Measurements from ENCODE around the gene SLC25A12. TPM values are rescaled to one million over a fixed set of nuclear protein-coding genes. Genes with fewer than 3 reads are reported as not detected.

The SLC25A12 gene
- total RNA-seq, 2 experiments from 2014 or later: 28.1 to 32.3 TPM

DNA sequence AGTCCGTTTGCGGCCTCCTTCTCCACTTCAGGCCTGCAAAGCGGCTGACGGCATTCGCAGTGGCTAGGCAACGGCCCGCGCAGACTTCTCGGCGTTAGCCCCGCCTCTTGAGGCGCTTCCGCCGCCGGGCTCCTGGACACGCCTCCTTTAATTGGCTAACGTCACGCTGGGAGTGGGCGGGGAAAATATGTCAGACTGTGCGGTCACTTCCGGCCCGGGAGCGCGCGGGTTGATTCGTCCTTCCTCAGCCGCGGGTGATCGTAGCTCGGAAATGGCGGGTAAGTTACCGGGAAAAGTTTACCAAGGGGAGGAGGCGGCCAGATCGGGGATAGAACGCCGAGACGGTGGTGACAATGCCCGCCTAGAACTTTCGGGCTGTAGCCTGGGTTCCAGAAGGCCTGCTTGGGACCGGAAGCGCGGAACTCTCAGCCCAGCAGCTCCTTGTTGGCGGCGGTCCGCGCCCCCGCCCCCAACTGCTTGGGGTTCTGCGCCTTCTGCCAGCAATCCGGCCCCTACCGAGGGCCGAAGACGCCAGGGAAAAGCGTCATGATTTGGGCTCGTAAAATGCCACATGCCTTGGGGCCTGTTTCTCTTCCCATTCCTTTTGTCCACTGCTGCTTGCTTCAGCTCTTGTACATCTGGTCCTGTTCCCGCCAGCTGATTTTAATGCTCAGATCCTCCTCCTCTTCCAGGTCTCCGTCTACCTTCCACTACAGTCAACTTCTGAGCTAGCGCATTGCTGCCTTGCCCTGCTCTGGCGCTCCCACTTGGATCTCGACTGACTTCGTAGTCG lies 28.4 kb upstream of the SLC25A12 start, which contains the start of gene HAT1:
Gene HAT1, plus strand, starts transcription at position 232 of the 793 bp plus-strand sequence. Its CDS starts 40 bp downstream, at position 272.
- TSS peak; percentile 79 for BruUV-seq (replicated peaks)
- peaks cover 44% of the 10 kb centered on the region for H3K79me2 ChIP-seq (ENCODE audit: insufficient read depth, low read depth, low read length)
- H4K20me1 ChIP-seq (ENCODE audit: insufficient read depth, low read length): no peaks in the 10 kb centered on the region
- peak within 1 kb of the TSS; percentile 69 for H3K27ac ChIP-seq (ENCODE audit: low read depth, low read length, poor library complexity, severe bottlenecking)
- TF ChIP-seq, protein P1, sequence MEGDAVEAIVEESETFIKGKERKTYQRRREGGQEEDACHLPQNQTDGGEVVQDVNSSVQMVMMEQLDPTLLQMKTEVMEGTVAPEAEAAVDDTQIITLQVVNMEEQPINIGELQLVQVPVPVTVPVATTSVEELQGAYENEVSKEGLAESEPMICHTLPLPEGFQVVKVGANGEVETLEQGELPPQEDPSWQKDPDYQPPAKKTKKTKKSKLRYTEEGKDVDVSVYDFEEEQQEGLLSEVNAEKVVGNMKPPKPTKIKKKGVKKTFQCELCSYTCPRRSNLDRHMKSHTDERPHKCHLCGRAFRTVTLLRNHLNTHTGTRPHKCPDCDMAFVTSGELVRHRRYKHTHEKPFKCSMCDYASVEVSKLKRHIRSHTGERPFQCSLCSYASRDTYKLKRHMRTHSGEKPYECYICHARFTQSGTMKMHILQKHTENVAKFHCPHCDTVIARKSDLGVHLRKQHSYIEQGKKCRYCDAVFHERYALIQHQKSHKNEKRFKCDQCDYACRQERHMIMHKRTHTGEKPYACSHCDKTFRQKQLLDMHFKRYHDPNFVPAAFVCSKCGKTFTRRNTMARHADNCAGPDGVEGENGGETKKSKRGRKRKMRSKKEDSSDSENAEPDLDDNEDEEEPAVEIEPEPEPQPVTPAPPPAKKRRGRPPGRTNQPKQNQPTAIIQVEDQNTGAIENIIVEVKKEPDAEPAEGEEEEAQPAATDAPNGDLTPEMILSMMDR (conservative IDR thresholded peaks at IDR 0.05; ENCODE audit: low read length): no peak
- TF ChIP-seq EZH2phosphoT487 (IDR thresholded peaks at IDR 0.05; ENCODE audit: borderline replicate concordance, low read depth, low read length): no peak
- POLR2A ChIA-PET: interaction anchor here (0.9 to 3.5 kb wide), 12 partner anchors 8 to 127 kb away, joined by 3 to 24 read pairs (median 4); partner anchors contain the start of gene SLC25A12
- peaks cover 23% of the 10 kb centered on the region for H3K4me1 ChIP-seq (ENCODE audit: insufficient read depth, low read length, poor library complexity, severe bottlenecking)
- H2AFZ ChIP-seq (ENCODE audit: low read length): peak within 1 kb of the TSS; percentile 92
- peaks cover 42% of the 10 kb centered on the region for H3K36me3 ChIP-seq (ENCODE audit: insufficient read depth, low read length)
- peak within 1 kb of the TSS; percentile 92 for H3K4me2 ChIP-seq (ENCODE audit: low read length)
- intact Hi-C loops (cut with micrococcal nuclease; ENCODE audit: unreplicated experiment): loop anchor here (2.0 kb wide), 1 partner anchor 28 kb away; the partner anchor contains the start of gene SLC25A12
- DNase-seq (ENCODE audit: low spot score): peak; percentile 98
- H3K9me3 ChIP-seq (ENCODE audit: low read length): no peaks in the 10 kb centered on the region
- peak within 1 kb of the TSS; percentile 91 for H3K4me3 ChIP-seq (ENCODE audit: low read depth, low read length, poor library complexity, severe bottlenecking)
- CTCF ChIA-PET (ENCODE audit: unreplicated experiment): interaction anchor here (0.6 to 0.7 kb wide), 4 partner anchors 17 to 267 kb away, joined by 3 to 4 read pairs (median 3); partner anchors contain the start of gene SLC25A12
- H3K9me2 ChIP-seq (ENCODE audit: insufficient read depth, low read length): no peaks in the 10 kb centered on the region

DNA sequence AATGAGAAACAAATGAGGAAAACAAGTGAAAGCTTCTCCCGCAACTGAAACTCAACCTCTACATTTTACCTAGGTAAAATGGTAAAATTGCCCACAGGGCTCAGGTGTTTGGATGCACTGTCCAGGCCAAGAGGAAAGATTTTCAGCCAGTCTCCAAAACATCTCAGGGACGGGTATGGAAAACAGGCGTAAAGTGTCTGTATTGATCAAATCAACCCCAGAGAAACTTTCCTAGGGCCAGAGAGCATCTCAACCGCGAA lies 27.9 kb upstream of the SLC25A12 start:
- TF ChIP-seq, protein P1 (conservative IDR thresholded peaks at IDR 0.05; ENCODE audit: low read length): no peak
- TF ChIP-seq EZH2phosphoT487 (IDR thresholded peaks at IDR 0.05; ENCODE audit: borderline replicate concordance, low read depth, low read length): no peak
- no TSS peak for BruUV-seq (replicated peaks)
- ChIA-PET POLR2A (interaction anchor here (0.9 to 3.5 kb wide), 9 partner anchors 12 to 128 kb away, joined by 3 to 24 read pairs (median 4); partner anchors contain the start of gene SLC25A12), CTCF (ENCODE audit: unreplicated experiment) (interaction anchor here (0.6 to 0.7 kb wide), 4 partner anchors 18 to 267 kb away, joined by 3 to 4 read pairs (median 3); partner anchors contain the start of gene SLC25A12)
- peak overlapping the region; percentile 88 for H3K4me2 ChIP-seq (ENCODE audit: low read length)
- intact Hi-C loops (cut with micrococcal nuclease; ENCODE audit: unreplicated experiment): loop anchor here (2.0 kb wide), 1 partner anchor 27 kb away; the partner anchor contains the start of gene SLC25A12
- peaks cover 37% of the 10 kb centered on the region for H3K36me3 ChIP-seq (ENCODE audit: insufficient read depth, low read length)
- peak overlapping the region; percentile 92 for H2AFZ ChIP-seq (ENCODE audit: low read length)
- peaks cover 23% of the 10 kb centered on the region for H3K4me1 ChIP-seq (ENCODE audit: insufficient read depth, low read length, poor library complexity, severe bottlenecking)
- no peaks in the 10 kb centered on the region for H4K20me1 ChIP-seq (ENCODE audit: insufficient read depth, low read length)
- peaks cover 39% of the 10 kb centered on the region for H3K79me2 ChIP-seq (ENCODE audit: insufficient read depth, low read depth, low read length)
- DNase-seq (ENCODE audit: low spot score): no peak
- no peaks in the 10 kb centered on the region for H3K9me2 ChIP-seq (ENCODE audit: insufficient read depth, low read length)
- peak overlapping the region; percentile 60 for H3K27ac ChIP-seq (ENCODE audit: low read depth, low read length, poor library complexity, severe bottlenecking)
- peak overlapping the region; percentile 91 for H3K4me3 ChIP-seq (ENCODE audit: low read depth, low read length, poor library complexity, severe bottlenecking)
- H3K9me3 ChIP-seq (ENCODE audit: low read length): no peaks in the 10 kb centered on the region

Measured in OCI-LY7 (cell line).